Amniotic stem cell (primary cell): ENCODE measurements around the gene ERI3.

ENCODE experiments used
- DNase-seq: peaks from one replicate; lab custom pipeline; 2025; lab: John Stamatoyannopoulos, UW

Gene ERI3

DNA sequence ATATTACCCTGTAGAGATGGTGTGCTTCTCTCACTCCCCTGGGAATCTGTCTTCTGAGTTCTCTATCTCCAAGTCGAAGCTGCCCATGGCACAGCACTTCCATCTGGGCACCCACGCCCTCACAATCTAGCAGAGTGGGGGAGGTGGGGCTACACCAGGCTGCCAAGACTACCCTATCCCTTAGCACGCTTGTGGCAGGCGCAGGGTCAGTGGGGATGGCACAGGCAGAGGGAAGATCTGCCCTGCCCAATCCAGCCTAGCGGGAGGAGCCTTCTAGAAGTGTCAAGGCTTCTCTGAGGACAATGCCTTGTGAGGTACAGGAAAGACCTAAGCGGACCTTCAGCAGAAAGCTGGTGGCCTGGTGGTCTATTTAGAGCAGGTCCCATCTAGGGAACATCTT, 92.6 kb downstream of the ERI3 start:
- DNase-seq, result no peak

- DNase-seq, result no peak
Observed at GRCh38 chr1:44261962-44262361, 93.1 kb downstream of the ERI3 start.

DNA sequence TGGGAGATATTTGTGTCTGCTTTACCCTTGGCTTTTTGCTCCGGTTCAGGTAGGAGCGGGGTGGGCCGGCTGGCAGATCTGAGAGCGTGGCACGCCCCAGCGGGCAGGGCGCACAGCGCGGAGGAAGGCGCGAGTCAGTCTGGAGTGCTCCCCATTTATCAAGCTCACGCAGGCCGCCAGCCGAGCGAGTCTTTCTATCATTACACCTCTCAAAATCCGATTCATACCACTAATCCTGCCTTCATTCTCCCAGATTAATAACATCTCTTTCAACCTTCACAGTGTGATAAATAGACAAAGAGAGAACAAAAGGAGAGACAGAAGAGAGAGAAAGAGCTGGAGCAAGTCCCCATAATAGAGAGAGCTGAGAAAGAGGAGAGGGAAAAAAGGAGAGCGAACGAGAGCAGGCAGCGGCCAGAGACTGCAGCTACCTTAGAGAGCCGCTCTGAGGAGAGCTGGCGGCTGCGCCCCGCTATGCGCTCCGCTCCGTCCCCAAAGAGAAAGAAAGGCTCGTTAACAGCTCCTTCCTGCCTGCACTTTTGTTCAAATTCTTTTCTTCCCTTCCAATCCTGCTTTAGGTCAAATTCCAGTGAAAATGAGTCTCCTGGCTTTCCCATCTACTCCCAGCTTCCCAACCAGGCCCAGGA, 93.8 kb downstream of the ERI3 start:
- no peak for DNase-seq

DNA sequence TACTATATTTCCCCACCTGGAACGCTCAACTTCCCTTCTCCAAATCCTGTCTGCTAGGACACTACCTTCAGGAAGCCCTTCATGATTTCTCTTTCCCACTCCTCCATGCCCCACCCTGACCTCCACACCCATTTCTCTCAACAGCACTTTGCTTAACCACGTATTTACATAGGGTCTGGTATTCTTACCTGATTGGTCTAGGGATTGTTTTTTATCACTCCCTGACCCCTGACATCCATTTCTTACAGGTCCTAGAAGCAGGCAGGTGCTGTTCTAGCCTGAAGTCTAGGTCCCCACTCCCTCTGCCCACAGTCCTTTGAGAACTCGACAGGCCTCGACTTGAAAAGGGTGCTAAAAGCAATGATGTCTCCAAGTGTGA, 94.3 kb downstream of the ERI3 start:
- no peak for DNase-seq

DNA sequence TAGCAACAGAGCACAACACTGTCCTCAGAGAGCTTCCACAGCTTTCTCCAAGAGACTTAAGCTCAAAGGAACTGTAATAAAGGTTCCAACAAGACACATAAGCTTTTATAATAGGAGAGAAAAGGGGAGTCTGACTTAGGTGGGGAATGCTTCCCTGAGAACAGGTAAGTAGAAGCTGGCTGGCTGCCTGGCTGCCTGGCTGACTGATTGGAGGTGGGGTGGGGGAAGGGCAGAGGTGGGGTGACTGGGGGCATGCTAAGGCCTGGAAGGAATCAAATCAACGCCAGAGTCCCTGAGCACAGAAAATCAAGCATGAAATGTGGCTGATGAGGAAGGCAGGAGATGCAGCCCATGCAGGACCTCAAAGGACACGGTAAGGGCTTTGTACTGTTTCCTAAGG, 96.0 kb downstream of the ERI3 start:
- DNase-seq, result no peak

- no peak for DNase-seq
Observed at GRCh38 chr1:44256762-44257554, 98.1 kb downstream of the ERI3 start.

- no peak for DNase-seq
Observed at GRCh38 chr1:44254392-44254910, 100.6 kb downstream of the ERI3 start.

- DNase-seq, result no peak
Observed at GRCh38 chr1:44251989-44252671, 102.9 kb downstream of the ERI3 start.

DNA sequence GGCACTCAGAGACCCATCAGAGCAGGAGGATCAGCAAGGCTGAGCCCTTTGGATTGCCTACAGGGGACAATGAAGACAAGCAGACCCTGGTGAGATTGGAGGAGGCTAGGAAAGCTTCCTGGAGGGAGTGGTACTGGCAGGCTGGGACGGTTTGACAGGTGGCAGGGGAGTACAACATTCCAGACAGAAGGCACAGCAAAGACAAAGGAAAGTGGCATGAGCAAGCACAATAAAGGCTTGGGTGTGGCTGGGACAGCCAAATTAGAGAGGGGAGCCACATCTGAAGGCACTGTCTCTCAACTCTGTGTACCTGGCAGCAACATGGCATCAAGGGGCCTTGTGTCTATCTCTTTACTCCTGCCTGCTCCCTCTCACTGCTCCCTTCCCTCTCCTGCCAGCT, 103.6 kb downstream of the ERI3 start:
- no peak for DNase-seq

DNA sequence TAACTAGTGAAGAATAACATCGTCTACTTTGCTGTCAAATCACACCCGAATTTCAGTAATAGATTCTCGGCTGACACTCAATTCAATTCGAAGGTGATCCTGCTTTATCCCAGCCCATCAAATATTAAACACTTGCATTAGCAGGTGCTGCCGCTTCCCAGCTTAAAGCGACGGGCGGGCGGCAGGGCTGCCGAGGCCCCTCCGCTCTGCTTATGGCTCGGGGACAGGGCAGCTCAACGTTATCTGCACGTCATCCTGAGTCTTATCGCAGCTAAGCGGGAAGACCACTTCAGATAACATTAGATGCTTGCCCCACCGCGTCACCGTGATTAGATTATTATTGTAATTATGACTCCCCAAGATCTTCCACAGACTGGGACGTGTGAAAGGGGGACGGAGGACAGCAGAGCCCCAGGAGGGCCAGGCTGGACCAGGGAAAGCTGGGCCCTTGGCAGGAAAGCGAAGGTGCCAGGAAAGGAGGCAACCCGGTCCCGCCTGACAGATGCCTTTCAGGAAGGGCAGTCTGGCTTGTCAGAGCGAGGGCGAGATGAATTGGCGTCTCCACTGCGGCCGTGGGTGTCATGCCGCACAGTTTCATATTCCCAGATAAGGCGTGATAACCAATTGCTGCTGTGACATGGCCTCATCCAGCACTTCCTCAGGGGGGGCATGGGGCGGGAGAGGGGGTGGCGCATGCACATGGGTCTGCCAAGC, 104.8 kb downstream of the ERI3 start:
- DNase-seq, result no peak

- DNase-seq, result no peak
Observed at GRCh38 chr1:44249543-44249942, 105.5 kb downstream of the ERI3 start.

DNA sequence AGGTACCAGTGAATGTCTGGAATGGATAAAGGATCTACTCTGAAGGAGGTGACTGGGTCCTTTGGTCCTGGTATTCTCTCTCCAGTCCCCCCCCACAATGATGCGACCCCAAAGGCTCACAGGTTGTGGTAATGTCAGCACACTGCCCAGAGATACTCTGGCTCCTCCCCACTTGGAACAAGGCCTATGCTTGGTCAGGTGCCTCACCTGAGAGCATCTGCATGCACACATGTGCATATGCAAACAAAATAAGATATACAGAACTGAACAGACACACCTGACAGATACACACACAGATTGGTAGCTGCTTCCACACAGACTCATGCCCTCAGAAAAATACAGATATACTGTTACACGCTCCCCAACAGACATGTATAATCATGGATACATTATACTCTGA, 108.3 kb downstream of the ERI3 start:
- no peak for DNase-seq

DNA sequence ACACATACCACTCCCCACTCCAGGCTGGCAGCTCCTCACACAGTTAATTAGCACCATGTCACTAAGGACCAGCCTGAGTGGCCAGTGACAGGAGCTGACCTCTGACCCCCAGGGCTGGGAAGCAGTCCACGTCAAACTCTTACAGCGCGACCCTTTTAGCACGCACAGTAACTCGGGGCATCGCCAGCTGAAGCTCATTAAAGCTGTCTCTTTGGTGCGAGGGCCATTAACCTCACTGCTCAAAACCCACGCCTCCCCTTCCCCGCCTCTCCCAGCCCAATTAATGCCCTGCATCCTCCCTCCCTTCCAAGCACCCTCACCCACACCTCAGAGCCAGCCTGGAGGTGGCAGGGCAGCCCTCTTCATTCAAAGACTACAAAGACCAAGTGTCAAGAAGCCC, 110.1 kb downstream of the ERI3 start:
- DNase-seq, result no peak

GRCh38 chr1:44243782-44244495, 111.1 kb downstream of the ERI3 start:
- no peak for DNase-seq

DNA sequence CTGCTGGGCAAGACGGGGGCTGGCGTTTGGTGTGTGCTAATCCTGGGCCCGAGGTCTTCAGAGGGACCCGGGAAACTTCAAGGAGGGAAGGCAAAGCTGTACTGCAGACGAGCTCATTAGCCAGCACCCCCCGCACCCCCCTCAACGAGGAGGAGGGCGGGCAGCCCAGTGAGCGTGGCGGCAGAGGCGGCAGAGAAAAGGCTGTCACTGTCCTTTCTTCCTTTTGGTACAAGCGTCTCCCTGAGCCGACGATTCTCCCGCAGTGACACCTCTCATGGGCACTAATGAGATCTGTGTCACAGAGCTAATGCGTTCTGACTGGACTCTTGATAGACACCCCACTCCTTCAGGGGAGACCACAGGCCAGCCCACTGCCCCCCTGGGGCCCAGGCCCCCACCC, 112.3 kb downstream of the ERI3 start:
- DNase-seq, result no peak

DNA sequence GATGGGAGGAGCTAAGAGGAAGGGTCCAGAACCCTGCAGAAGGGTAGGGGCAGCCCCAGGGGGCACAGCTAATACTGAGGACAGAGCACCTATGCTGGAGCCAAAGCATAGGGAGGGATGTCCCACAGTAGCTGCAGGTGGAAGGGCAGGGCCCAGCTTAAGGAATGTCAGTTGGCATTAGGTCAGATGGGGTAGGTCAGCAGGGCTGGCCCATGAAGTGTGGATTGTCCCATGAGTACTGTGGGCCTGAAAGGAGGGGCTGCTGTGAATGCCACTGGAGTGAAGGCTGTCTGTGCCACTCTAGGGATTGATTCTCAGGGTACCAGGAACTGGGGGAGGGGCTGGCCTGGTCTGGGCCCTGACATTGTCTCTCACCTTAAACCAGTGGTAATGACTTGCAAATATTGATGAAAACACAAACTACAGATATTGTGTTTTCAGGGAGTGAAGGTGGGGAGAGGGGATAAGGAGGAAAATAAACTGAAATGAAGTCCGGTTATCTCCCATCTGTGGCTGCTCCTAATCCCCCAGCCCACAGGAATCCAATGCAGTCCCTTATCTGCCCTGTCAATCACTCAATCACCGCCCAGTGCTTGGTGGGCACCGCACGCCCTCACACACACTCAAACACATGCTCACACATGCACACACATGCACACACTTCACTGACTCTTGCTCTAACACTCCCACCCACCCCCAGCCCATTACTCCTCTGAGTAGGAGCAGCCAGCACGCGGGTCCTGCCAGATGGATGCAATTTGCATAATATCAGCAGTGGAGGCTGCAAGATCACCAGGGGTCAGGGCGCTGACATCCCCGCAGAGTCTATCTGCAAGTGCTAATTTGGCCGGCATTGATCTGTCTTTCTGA, 114.0 kb downstream of the ERI3 start:
- DNase-seq, result no peak

- DNase-seq, result no peak
Observed at GRCh38 chr1:44239961-44240371, 115.1 kb downstream of the ERI3 start.

GRCh38 chr1:44239331-44239960, 115.6 kb downstream of the ERI3 start:
- no peak for DNase-seq

DNA sequence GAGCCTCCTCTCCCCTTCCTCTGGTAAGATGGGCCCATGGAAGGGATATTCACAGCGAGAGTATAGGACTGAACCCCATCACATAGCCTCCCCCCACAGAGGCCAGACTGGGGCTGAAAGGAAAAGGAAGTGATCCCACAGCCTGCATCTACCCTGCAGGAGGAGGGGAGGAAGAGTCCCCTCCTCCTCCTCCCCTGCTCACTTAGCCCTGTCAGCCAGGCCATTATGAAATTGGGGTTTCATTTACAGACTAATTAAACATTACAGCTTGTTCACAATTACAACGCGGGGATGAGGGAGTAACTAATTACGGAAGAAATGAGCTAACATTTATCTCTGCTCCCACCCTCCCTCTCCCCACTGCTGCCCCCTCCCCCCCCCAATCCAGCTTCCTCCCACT, 116.4 kb downstream of the ERI3 start:
- no peak for DNase-seq
